Measurements from ENCODE around the gene SIX4. TPM values are rescaled to one million over a fixed set of nuclear protein-coding genes. Genes with fewer than 3 reads are reported as not detected.
"Not testable (repeated sequence)": the region's sequence is repeated elsewhere in the genome, so short reads cannot be mapped to it uniquely, and the experiment has no call there.

SIX4 gene
- 49.9 and 62.6 TPM in 2 replicates for total RNA-seq
- 6.1 TPM for polyA plus RNA-seq (2012)

DNA sequence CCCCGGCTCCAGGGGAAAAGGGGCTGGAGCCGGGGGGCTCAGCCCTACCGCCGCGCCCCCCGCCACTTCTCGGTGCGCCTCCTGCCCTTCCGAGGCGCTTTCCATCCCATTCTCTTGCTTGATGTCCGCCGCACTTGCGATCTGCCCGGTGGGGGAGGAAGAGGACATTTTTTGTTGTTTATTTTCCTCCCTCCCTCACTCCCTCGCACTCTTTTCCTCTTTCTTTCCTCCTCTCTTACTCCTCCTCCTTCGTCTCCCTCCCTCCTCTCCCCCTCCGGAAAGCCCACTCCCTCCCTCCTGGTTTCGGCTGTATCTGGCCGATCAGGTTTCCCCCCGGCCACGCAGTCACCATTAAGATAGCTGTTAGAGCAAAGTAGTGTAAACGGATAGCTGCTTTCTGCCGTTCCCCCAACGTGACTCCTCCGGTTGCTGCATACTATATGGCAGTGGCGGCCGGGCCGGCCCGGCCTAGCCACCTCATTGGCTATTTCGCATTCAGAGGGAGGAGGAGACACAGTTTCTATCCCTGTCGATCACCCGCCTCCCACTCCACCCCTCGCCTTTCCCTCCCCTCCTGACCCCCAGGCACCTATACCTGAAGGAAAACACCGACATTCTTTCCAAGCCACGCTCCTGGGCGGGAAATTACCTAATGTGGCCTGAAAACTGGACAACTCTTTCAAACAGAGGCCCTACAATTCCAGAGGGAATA lies at the start of gene SIX4:
SIX4 (minus strand) TSS at position 445 of the 712 bp plus-strand sequence; CDS start at position 168, 277 bp downstream.
- peak; percentile 91 for DNase-seq (ENCODE audit: low read depth)

GRCh38 chr14:60773558-60773957 lies 49.4 kb upstream of the SIX4 start:
- DNase-seq (ENCODE audit: low read depth), result no peak

GRCh38 chr14:60771117-60771516 lies 47.0 kb upstream of the SIX4 start:
- no peak for DNase-seq (ENCODE audit: low read depth)

- DNase-seq (ENCODE audit: low read depth), result no peak
Observed at GRCh38 chr14:60768602-60769001, 44.5 kb upstream of the SIX4 start.

DNA sequence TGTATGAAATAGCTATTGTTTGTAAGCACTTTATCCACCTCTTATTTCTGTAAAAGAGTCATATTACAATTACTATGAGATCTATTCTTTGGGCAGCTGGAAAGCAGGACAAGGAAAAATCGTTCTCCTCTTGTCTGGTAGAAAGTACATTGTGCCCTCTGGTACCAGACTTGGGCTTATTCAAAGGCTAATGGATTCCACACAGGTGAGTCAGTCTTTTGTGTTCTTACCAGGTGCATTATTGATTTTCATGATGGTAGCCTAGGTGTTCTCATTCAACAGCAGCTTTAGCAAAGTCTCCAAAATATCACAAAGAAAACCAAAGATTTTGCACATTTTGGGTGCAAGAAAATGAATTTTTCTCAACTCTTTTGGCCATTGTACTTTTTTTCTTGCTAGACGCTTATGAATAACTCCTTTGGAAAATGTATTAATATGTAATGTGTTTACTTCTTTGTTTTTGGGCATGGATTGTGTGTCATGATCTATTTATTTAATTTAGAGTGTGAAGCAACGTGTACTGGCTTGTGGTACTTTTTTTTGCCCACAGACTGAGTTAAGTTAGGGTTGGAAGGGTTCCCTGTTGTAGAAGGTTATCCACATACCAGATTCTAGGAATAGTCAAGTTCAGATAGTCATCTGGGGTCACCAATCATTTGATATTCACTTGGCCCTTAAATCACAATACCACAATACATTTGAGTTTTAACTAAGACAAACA lies 36.7 kb upstream of the SIX4 start:
- DNase-seq (ENCODE audit: low read depth), result peak; percentile 27

DNA sequence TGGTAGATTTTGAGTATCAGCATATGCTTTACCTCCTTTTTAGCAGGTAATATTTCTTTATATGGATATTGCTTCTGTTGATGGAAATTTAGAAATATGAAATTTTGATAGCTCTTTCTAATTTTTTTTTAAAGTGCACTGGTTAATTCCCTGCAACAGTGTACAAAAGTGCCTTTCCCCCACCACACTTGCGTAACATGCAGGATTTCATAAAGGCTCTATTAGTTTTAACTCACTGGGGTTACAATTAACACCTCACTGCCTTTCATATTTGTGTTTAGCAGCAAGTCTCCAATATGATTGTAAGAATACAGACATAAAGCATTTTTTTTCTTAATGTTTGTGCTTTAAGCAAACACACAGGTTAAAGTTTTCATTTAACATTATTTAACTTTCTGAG lies 36.1 kb upstream of the SIX4 start:
- DNase-seq (ENCODE audit: low read depth), result no peak

- DNase-seq (ENCODE audit: low read depth), result peak; percentile 71
Observed at GRCh38 chr14:60758885-60759284, 34.7 kb upstream of the SIX4 start.

GRCh38 chr14:60757567-60758002 lies 33.4 kb upstream of the SIX4 start:
- DNase-seq (ENCODE audit: low read depth), result no peak

DNA sequence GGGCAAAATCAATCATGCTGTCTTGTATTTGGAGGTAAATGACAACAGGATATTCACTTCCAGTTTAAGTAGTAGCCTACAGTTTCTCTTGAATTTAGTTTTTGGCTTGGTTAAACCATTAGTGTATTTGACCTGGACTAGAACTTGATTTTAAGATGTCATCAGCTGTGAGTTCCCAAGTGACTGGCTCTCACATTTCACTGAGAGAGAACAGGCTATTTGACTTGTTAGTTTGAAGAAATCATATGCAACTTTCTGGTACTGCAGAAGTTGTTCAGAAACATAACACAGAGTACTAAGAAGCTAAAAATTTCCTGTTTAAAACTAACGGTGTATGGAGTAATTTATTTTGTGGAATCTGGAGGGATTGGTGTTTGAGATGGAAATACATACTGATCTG lies 32.7 kb upstream of the SIX4 start:
- peak; percentile 43 for DNase-seq (ENCODE audit: low read depth)

DNA sequence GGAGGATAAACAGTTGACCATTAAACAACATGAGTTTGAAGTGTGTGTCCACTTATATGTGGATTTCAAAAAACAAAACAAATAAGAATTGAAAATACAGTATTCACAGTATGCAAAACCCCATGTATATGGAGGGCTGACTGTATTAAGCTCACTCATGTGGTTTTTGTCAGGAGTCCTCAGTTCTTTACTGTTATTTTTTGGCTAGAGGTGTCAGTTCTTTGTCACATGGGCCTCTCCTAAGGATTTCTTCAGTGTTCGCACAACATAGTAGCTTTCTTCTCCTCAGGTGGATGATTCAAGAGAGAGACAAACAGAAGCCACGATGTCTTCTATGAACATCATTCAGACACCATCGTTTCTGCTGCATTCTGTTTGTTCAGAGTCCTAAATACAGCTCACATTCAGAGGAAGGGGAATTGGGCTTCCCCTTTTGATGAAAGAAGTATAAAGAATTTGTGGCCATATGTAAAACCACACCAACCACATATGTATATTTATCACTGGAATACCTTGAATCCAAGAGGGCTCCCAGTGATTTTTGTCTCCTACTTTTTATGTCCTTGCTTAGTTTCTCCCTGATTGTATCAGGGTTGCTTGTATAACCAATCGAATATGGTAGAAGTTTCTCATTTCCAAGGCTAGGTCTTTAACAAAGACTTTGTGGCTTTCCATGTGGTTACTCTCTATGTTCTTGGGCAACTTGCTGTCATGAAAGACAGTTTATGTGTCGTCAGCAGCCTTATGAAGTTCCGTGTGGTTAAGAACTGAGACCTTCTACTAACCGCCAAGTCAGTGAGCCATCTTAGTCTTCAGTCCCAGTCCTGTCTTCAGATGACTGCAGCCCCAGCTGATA lies 29.3 kb upstream of the SIX4 start:
- DNase-seq (ENCODE audit: low read depth), result peak; percentile 37

DNA sequence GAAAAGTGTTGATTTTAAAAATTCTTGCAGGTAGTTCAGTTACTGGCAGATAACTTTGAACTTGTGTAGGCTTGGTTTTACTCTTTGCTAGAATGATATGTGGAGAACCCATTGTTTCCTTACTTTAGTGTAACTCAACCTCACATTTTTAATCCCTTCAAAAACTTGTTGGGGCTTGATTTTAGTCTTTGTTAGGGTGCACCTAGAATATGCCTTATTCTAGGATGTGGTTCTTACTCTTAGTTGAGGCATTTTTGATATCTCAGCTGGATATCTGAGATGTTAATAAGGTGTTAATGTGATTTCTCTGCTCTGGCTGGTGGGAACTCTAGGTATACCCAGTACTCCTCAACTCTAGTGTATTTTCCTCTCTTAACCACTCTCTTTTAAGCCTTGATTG lies 20.4 kb upstream of the SIX4 start:
- DNase-seq (ENCODE audit: low read depth), result no peak

- DNase-seq (ENCODE audit: low read depth), result no peak
Observed at GRCh38 chr14:60738843-60739508, 14.8 kb upstream of the SIX4 start.

GRCh38 chr14:60736494-60736893 lies 12.3 kb upstream of the SIX4 start:
- peak; percentile 57 for DNase-seq (ENCODE audit: low read depth)

DNA sequence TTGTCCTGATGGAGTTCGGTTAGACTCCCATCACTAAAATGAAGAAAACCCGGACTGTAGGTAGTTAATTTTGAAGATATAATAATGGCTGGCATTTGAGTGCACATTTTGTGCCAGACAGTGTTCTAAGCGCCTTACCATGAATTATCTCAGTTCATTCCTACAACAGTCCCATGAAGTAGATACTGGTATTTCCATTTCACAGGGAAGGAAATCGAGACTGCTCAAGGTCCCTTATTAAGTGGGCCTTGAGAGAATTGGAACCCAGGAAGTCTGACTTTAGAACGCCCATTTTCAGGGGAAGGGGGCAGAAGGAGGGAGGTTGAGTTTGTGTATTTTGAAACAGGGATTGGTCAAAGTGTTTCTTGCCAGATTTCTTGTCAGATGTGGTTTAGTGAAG lies 11.3 kb upstream of the SIX4 start:
- peak; percentile 22 for DNase-seq (ENCODE audit: low read depth)

- DNase-seq (ENCODE audit: low read depth), result peak; percentile 87
Observed at GRCh38 chr14:60734465-60735242, 10.5 kb upstream of the SIX4 start, which contains the start of gene MNAT1. TSS of gene MNAT1 (plus strand) at chr14:60734761. CDS start at chr14:60734863, 102 bp downstream.

DNA sequence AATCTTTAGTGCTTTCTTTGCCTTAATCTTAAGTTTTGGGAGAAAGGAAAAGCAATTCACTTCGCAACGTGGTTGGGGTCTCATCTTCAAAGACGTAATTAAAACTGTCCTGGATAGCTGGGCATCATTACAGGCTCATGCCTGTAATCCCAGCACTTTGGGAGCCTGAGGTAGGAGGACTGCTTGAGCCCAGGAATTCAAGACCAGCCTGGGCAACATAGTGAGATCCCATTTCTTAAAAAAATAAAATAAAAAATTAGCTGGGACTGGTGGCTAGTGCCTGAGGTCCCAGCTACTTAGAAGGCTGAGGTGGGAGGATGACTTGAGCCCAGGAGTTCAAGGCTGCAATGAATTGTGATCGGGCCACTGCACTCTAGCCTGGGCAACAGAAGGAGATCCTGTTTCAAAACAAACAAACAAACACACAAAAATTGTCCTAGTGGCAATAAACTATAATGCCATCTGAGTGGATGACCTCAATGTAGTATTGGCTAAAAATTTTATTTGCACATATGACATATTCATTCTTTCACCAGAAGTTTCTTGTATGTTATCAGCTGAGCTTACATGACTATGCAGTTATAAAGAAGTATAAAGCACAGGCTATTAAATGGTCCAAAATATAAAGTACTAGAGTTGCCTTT lies 8.8 kb upstream of the SIX4 start:
- DNase-seq (ENCODE audit: low read depth), result no peak

- not testable (repeated sequence) for DNase-seq (ENCODE audit: low read depth)
Observed at GRCh38 chr14:60731291-60731690, 7.1 kb upstream of the SIX4 start.

GRCh38 chr14:60723116-60723906 lies 840 bp downstream of the SIX4 start:
- DNase-seq (ENCODE audit: low read depth), result peak; percentile 57

All from myocyte (in vitro differentiated cells).